HepG2 (cell line): ENCODE results near the gene LAMA5. TPM values are rescaled to one million over a fixed set of nuclear protein-coding genes. Genes with fewer than 3 reads are reported as not detected.

Experiments
- KLF16 ChIP-seq, 2 experiments: sonication (generic) in 1 of 2; formaldehyde crosslinking in 1 of 2; IDR thresholded peaks; 2 replicates each; pipeline versions ENCODE4 v1.6.1 to v1.8.0; 2016 to 2023; ENCODE audit warnings: missing genetic modification reagents in 2 of 2, missing compliant biosample characterization in 1 of 2
- NCOR1 ChIP-seq: fragments of 200-600 bp; sonication (generic); IDR thresholded peaks from 2 replicates; pipeline ENCODE4 v1.7.0; 2017; ENCODE audit warnings: antibody characterized with exemption, low read length, borderline replicate concordance
- PBX3 ChIP-seq: sonication (generic); formaldehyde crosslinking; IDR thresholded peaks from 2 replicates; pipeline ENCODE4 v1.8.1; 2023; ENCODE audit warnings: missing genetic modification reagents, inconsistent platforms, borderline replicate concordance
- PRDM15 ChIP-seq: sonication (generic); formaldehyde crosslinking; IDR thresholded peaks from 2 replicates; pipeline ENCODE4 v1.4.0; 2020; ENCODE audit warnings: missing genetic modification reagents
- TAF15 ChIP-seq: fragments of 200-400 bp; formaldehyde crosslinking; IDR thresholded peaks from one replicate; pipeline ENCODE4 v1.6.1; 2018; ENCODE audit warnings: mild to moderate bottlenecking, low read depth, low read length; ENCODE audit not compliant: poor library complexity, severe bottlenecking
- ZBTB40 ChIP-seq, 2 experiments: fragments of 450-650 bp in 1 of 2; sonication (generic) in 1 of 2; formaldehyde crosslinking in 1 of 2; IDR thresholded peaks; 2 replicates each; pipeline versions ENCODE4 v1.6.1 to v1.8.0; 2016 to 2022; ENCODE audit warnings: antibody characterized with exemption in 1 of 2, mild to moderate bottlenecking in 1 of 2, missing genetic modification reagents in 1 of 2
- ZNF280D ChIP-seq: sonication (generic); formaldehyde crosslinking; IDR thresholded peaks from 2 replicates; pipeline ENCODE4 v1.5.1; 2020; ENCODE audit warnings: mild to moderate bottlenecking, missing genetic modification reagents
- ZNF644 ChIP-seq: IDR thresholded peaks from 2 replicates; pipeline ENCODE4 v1.6.1; 2016; ENCODE audit warnings: low read depth
- ZNF746 ChIP-seq: sonication (generic); formaldehyde crosslinking; IDR thresholded peaks from 2 replicates; pipeline ENCODE4 v1.8.0; 2022; ENCODE audit warnings: mild to moderate bottlenecking, missing genetic modification reagents
- polyA plus RNA-seq, 8 experiments: library from polyadenylated mRNA; depleted of rRNA in 3 of 8; stranded (reverse) in 7 of 8; unstranded in 1 of 8; fragments of >200 nt; fragmentation: Illumina TruSeq in 4 of 8; extraction: Trizol in 4 of 8; gene quantifications; 2 replicates each; pipeline versions ENCODE4 v1.2.1 to v1.2.3, GENCODE V29; 2011 to 2016; ENCODE audit warnings: low read depth in 4 of 8, missing spikeins in 1 of 8, mixed read lengths in 1 of 8; ENCODE audit not compliant: insufficient read depth in 1 of 8
- total RNA-seq, 5 experiments: library from RNA; depleted of rRNA; stranded (reverse); fragments of >200 nt; fragmentation: Illumina TruSeq; extraction: Trizol; gene quantifications; 2 replicates each; pipeline ENCODE4 v1.2.3, GENCODE V29; 2016; ENCODE audit warnings: low read depth in 1 of 5

Gene LAMA5
- total and polyA plus RNA-seq, 2 of the 13 experiments (the other 11 are each of a cell fraction or from before 2014, with no cell fraction given), result 21.0 to 44.7 TPM

GRCh38 chr20:62411479-62412193, 44.5 kb upstream of the LAMA5 start (continued):
- TF ChIP-seq ZNF280D (no peak), ZNF746 (CRISPR knock-in tag) (peak; percentile 75), PRDM15 (CRISPR knock-in tag) (no peak), NCOR1 (0 out of 2 replicates have a peak, but pooled peaks have one; percentile 62), ZBTB40 (IDR thresholded peaks at IDR 0.05) (no peak), ZBTB40 (CRISPR knock-in tag; IDR thresholded peaks at IDR 0.05) (no peak; the same call in 1 of the 2 replicates), ZNF644 (peak; percentile 52; the same call in 1 of the 2 replicates), TAF15 (peak; percentile 54), PBX3 (CRISPR knock-in tag) (peak; percentile 63; the same call in 1 of the 2 replicates), KLF16 (CRISPR knock-in tag; IDR thresholded peaks at IDR 0.05) (peak in 1 of 2 experiments; percentile 47; a peak in 1 of 4 replicates)
